HCT116 (cell line): ENCODE measurements around the gene SMAP2. TPM values are rescaled to one million over a fixed set of nuclear protein-coding genes. Genes with fewer than 3 reads are reported as not detected.
"Not testable (repeated sequence)": the region's sequence is repeated elsewhere in the genome, so short reads cannot be mapped to it uniquely, and the experiment has no call there.

Source experiments
- ATAC-seq: fragments of 200-7000 bp; cut with Tn5 transposase; 2 replicates; pipeline ENCODE4 v1.9.1; 2020; ENCODE audit warnings: mild to moderate bottlenecking, moderate library complexity
- BruUV-seq: library from RNA; stranded (reverse); fragments of 400-500 nt; replicated peaks from 2 replicates; lab custom pipeline; 2021; lab: Mats Ljungman, UMichigan
- CTCF ChIA-PET: fragments of 300-600 bp; sonication (Branson Sonifier 250); formaldehyde crosslinking; loops from one replicate; lab custom pipeline; 2021; ENCODE audit warnings: antibody characterized with exemption; lab: Charles Lee
- POLR2A ChIA-PET: fragments of 300-600, 350-600 bp; sonication (Branson Sonifier 250); formaldehyde crosslinking; loops from one replicate; lab custom pipeline; 2021; ENCODE audit warnings: antibody characterized with exemption; lab: Charles Lee
- RAD21 ChIA-PET, 2 experiments: fragments of 300-600 bp; sonication (Branson Sonifier 250); formaldehyde crosslinking; loops; one replicate each; lab custom pipeline; 2023; ENCODE audit warnings: low total read pairs in 2 of 2; ENCODE audit not compliant: uncharacterized antibody in 2 of 2, unreplicated experiment in 2 of 2, low non-redundant PET in 1 of 2; lab: Charles Lee
- DNase-seq: peaks from one replicate; pipeline ENCODE4 v3.0.0-alpha.2; 2010; ENCODE audit warnings: low read depth, low spot score
- H2AFZ ChIP-seq: fragments of 200-600 bp; shearing (Covaris generic), sonication (generic); 2 replicates; pipeline ENCODE4 v1.6.1; 2017; ENCODE audit warnings: low read depth, mixed run types, mixed read lengths, antibody characterized with exemption, low read length; ENCODE audit not compliant: poor library complexity, severe bottlenecking
- H3K27ac ChIP-seq: 2 replicates; pipeline ENCODE4 v1.5.1; 2012; ENCODE audit warnings: low read depth, low read length
- H3K27me3 ChIP-seq: fragments of 200-600 bp; sonication (generic); 2 replicates; pipeline ENCODE4 v1.6.1; 2016; ENCODE audit warnings: mixed run types, low read length, mixed read lengths; ENCODE audit not compliant: insufficient read depth
- H3K36me3 ChIP-seq, 2 experiments: fragments of 200-500 bp in 1 of 2; fragments of 200-600 bp in 1 of 2; sonication (Bioruptor generic) in 1 of 2; sonication (generic) in 1 of 2; 2 replicates each; pipeline versions ENCODE4 v1.5.1 to v1.6.1; 2014 to 2016; ENCODE audit warnings: low read length in 2 of 2, inconsistent platforms in 1 of 2, mixed read lengths in 1 of 2, mixed run types in 1 of 2; ENCODE audit not compliant: insufficient read depth in 2 of 2, control insufficient read depth in 1 of 2
- H3K4me1 ChIP-seq, 2 experiments: fragments of 200-600 bp in 1 of 2; sonication (generic) in 1 of 2; 2 replicates each; pipeline versions ENCODE4 v1.5.1 to v1.6.1; 2012 to 2017; ENCODE audit warnings: low read length in 2 of 2, inconsistent platforms in 1 of 2, mild to moderate bottlenecking in 1 of 2, mixed read lengths in 1 of 2, mixed run types in 1 of 2, moderate library complexity in 1 of 2; ENCODE audit not compliant: insufficient read depth in 2 of 2, control insufficient read depth in 1 of 2
- H3K4me2 ChIP-seq: fragments of 200-600 bp; sonication (generic); 2 replicates; pipeline ENCODE4 v1.6.1; 2017; ENCODE audit warnings: mixed run types, low read length, mixed read lengths
- H3K4me3 ChIP-seq, 2 experiments: fragments of 200-600 bp in 1 of 2; sonication (generic) in 1 of 2; replicated peaks in 1 of 2; 2 replicates each; pipeline ENCODE4 v1.5.1; 2011 to 2016; ENCODE audit warnings: low read length in 2 of 2, control low read depth in 1 of 2, low read depth in 1 of 2, mild to moderate bottlenecking in 1 of 2, mixed read lengths in 1 of 2, mixed run types in 1 of 2
- H3K79me2 ChIP-seq: fragments of 200-600 bp; sonication (generic); 2 replicates; pipeline ENCODE4 v1.6.1; 2017; ENCODE audit warnings: mild to moderate bottlenecking, mixed run types, low read length, moderate library complexity, mixed read lengths; ENCODE audit not compliant: insufficient read depth
- H3K9ac ChIP-seq: fragments of 200-600 bp; sonication (generic); 2 replicates; pipeline ENCODE4 v1.6.1; 2016; ENCODE audit warnings: low read length, mixed read lengths
- H3K9me2 ChIP-seq: fragments of 200-600 bp; sonication (generic), shearing (Covaris generic); 2 replicates; pipeline ENCODE4 v1.6.1; 2017; ENCODE audit warnings: mixed run types, mild to moderate bottlenecking, moderate library complexity; ENCODE audit not compliant: insufficient read depth
- H3K9me3 ChIP-seq, 2 experiments: fragments of 200-500 bp in 1 of 2; fragments of 200-600 bp in 1 of 2; sonication (Bioruptor generic) in 1 of 2; sonication (generic) in 1 of 2; 2 replicates each; pipeline ENCODE4 v1.6.1; 2014 to 2017; ENCODE audit warnings: low read length in 2 of 2, mixed read lengths in 2 of 2, inconsistent platforms in 1 of 2, low read depth in 1 of 2, mild to moderate bottlenecking in 1 of 2, mixed run types in 1 of 2, moderate library complexity in 1 of 2; ENCODE audit not compliant: control insufficient read depth in 1 of 2, insufficient read depth in 1 of 2
- H4K20me1 ChIP-seq: fragments of 200-600 bp; sonication (generic), shearing (Covaris generic); 2 replicates; pipeline ENCODE4 v1.6.1; 2017; ENCODE audit warnings: mixed run types, mild to moderate bottlenecking, moderate library complexity; ENCODE audit not compliant: insufficient read depth
- EGR1 ChIP-seq: IDR thresholded peaks from 2 replicates; pipeline ENCODE4 v1.6.1; 2012; ENCODE audit warnings: low read depth
- JUND ChIP-seq: IDR thresholded peaks from 2 replicates; pipeline ENCODE4 v1.6.1; 2012
- MAX ChIP-seq: IDR thresholded peaks from 2 replicates; pipeline ENCODE4 v1.6.1; 2012
- REST ChIP-seq: IDR thresholded peaks from 2 replicates; pipeline ENCODE4 v1.6.1; 2012; ENCODE audit warnings: low read depth
- TCF7L2 ChIP-seq: IDR thresholded peaks from 2 replicates; pipeline ENCODE4 v1.7.0; 2011; ENCODE audit warnings: borderline replicate concordance, inconsistent platforms; ENCODE audit not compliant: insufficient read depth, insufficient read length; ENCODE audit errors: extremely low read depth
- YY1 ChIP-seq: IDR thresholded peaks from 2 replicates; pipeline ENCODE4 v1.6.1; 2011; ENCODE audit warnings: low read length, low read depth, moderate library complexity, mild to moderate bottlenecking; ENCODE audit not compliant: insufficient replicate concordance; ENCODE audit errors: extremely low read depth
- intact Hi-C: fragments of 100-400 bp; cut with micrococcal nuclease; formaldehyde crosslinking; loops from 2 replicates; pipeline ENCODE4 v1.10.0; 2022
- total RNA-seq: library from RNA; stranded (reverse); gene quantifications from one replicate; pipeline ENCODE4 v1.2.1, GENCODE V29; 2021; ENCODE audit not compliant: unreplicated experiment

The SMAP2 gene
- total RNA-seq, 1 experiment from 2014 or later, result 16.4 TPM

GRCh38 chr1:40386359-40386723 is 12.8 kb downstream of the SMAP2 start:
- H3K4me2 ChIP-seq, result no peak overlapping the region
- H3K4me1 ChIP-seq, result no peaks in the 10 kb centered on the region
- no peak overlapping the region for H2AFZ ChIP-seq
- RAD21 ChIA-PET, result no interaction called here
- no peak overlapping the region for H3K9ac ChIP-seq
- no peak for DNase-seq
- no peaks in the 10 kb centered on the region for H3K27me3 ChIP-seq
- no peaks in the 10 kb centered on the region for H4K20me1 ChIP-seq
- POLR2A ChIA-PET, result no interaction called here
- no peak for ATAC-seq
- intact Hi-C loops, result no loop called here
- TF ChIP-seq EGR1 (no peak), YY1 (no peak), REST (no peak), JUND (no peak)
- BruUV-seq, result no TSS peak
- H3K4me3 ChIP-seq, result no peak overlapping the region
- H3K27ac ChIP-seq, result no peak overlapping the region
- H3K9me2 ChIP-seq, result no peaks in the 10 kb centered on the region
- H3K36me3 ChIP-seq, result no peaks in the 10 kb centered on the region
- H3K79me2 ChIP-seq, result peaks cover 14% of the 10 kb centered on the region
- H3K9me3 ChIP-seq, result no peaks in the 10 kb centered on the region
- CTCF ChIA-PET, result interaction anchor here (1.2 kb wide), 1 partner anchor 242 kb away, joined by 3 read pairs; no protein-coding TSS in a partner anchor

GRCh38 chr1:40386796-40387195 is 13.3 kb downstream of the SMAP2 start:
- no peak overlapping the region for H3K4me3 ChIP-seq
- no peaks in the 10 kb centered on the region for H4K20me1 ChIP-seq
- H3K4me1 ChIP-seq, result no peaks in the 10 kb centered on the region
- CTCF ChIA-PET, result interaction anchor here (1.2 kb wide), 1 partner anchor 243 kb away, joined by 3 read pairs; no protein-coding TSS in a partner anchor
- RAD21 ChIA-PET, result no interaction called here
- no peak for TF ChIP-seq MAX
- TF ChIP-seq TCF7L2, result no peak
- H3K79me2 ChIP-seq, result peaks cover 14% of the 10 kb centered on the region
- intact Hi-C loops, result no loop called here
- H2AFZ ChIP-seq, result no peak overlapping the region
- no peaks in the 10 kb centered on the region for H3K9me3 ChIP-seq
- ATAC-seq (no peak), DNase-seq (no peak)
- H3K36me3 ChIP-seq, result no peaks in the 10 kb centered on the region
- H3K4me2 ChIP-seq, result no peak overlapping the region
- no TSS peak for BruUV-seq
- POLR2A ChIA-PET, result interaction anchor here (0.6 kb wide), 1 partner anchor 32 kb away, joined by 3 read pairs; no protein-coding TSS in a partner anchor
- no peaks in the 10 kb centered on the region for H3K27me3 ChIP-seq
- no peak overlapping the region for H3K27ac ChIP-seq
- H3K9ac ChIP-seq, result no peak overlapping the region
- no peaks in the 10 kb centered on the region for H3K9me2 ChIP-seq

- H3K4me1 ChIP-seq, H3K4me2 ChIP-seq, intact Hi-C loops, ATAC-seq, RAD21 ChIA-PET, BruUV-seq, H3K27ac ChIP-seq, H3K4me3 ChIP-seq, H3K36me3 ChIP-seq, H3K9ac ChIP-seq, H3K9me2 ChIP-seq, H4K20me1 ChIP-seq, DNase-seq, H3K79me2 ChIP-seq, H2AFZ ChIP-seq, H3K9me3 ChIP-seq, H3K27me3 ChIP-seq: not testable (repeated sequence)
- POLR2A ChIA-PET, result interaction anchor here (0.6 kb wide), 1 partner anchor 33 kb away, joined by 3 read pairs; no protein-coding TSS in a partner anchor
- CTCF ChIA-PET, result interaction anchor here (1.2 kb wide), 1 partner anchor 243 kb away, joined by 3 read pairs; no protein-coding TSS in a partner anchor
Measured at GRCh38 chr1:40387381-40388306, 14.1 kb downstream of the SMAP2 start.
